Measurements from ENCODE around the gene FAM186B.
"Not testable (repeated sequence)": the region's sequence is repeated elsewhere in the genome, so short reads cannot be mapped to it uniquely, and the experiment has no call there.

Gene FAM186B

DNA sequence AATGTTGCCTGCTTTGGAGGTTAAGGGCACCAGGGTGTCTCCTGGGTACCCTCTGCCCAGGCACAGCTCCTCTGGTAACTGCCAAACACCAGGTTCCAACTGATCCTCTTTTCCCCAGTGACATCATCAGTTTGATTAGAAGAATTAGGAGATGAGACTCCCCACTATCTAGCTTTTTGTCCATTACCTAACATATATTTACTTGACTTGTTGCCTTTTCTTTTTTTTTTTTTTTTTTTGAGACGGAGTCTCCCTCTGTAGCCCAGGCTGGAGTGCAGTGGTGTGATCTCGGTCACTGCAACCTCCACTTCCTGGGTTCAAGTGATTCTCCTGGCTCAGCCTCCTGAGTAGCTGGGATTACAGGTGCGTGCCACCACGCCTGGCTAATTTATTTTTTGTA, at the start of gene FAM186B:
Gene FAM186B, minus strand, starts transcription at position 101 of the 400 bp plus-strand sequence. CDS start 162 bp downstream, outside the sequence.
- not testable (repeated sequence) for DNase-seq (ENCODE audit: low read depth, low spot score); H3K9me3 ChIP-seq (ENCODE audit: low read depth, low read length); H3K36me3 ChIP-seq (ENCODE audit: insufficient read depth, low read length)
- Histone ChIP-seq H3K9ac (ENCODE audit: insufficient read length) (peak within 1 kb of the TSS; percentile 29), H3K4me3 (peak within 1 kb of the TSS; percentile 54), H3K27ac (peak within 1 kb of the TSS; percentile 42)

GRCh38 chr12:49654715-49655114, 49.3 kb upstream of the FAM186B start:
- Histone ChIP-seq H3K27ac (no peak overlapping the region), H3K36me3 (ENCODE audit: insufficient read depth, low read length) (peaks cover 5% of the 10 kb centered on the region; the same call in 1 of the 2 replicates), H3K4me3 (no peak overlapping the region), H3K9ac (ENCODE audit: insufficient read length) (no peak overlapping the region), H3K9me3 (ENCODE audit: low read depth, low read length) (no peaks in the 10 kb centered on the region)
- no peak for DNase-seq (ENCODE audit: low read depth, low spot score)
- TF ChIP-seq EZH2 (IDR thresholded peaks at IDR 0.05) (no peak), FOXP2 (optimal IDR thresholded peaks at IDR 0.05; ENCODE audit: control extremely low read depth, extremely low read length, insufficient read depth) (no peak), POLR2AphosphoS5 (IDR thresholded peaks at IDR 0.05; ENCODE audit: borderline replicate concordance, low read depth, low read length) (no peak)

DNA sequence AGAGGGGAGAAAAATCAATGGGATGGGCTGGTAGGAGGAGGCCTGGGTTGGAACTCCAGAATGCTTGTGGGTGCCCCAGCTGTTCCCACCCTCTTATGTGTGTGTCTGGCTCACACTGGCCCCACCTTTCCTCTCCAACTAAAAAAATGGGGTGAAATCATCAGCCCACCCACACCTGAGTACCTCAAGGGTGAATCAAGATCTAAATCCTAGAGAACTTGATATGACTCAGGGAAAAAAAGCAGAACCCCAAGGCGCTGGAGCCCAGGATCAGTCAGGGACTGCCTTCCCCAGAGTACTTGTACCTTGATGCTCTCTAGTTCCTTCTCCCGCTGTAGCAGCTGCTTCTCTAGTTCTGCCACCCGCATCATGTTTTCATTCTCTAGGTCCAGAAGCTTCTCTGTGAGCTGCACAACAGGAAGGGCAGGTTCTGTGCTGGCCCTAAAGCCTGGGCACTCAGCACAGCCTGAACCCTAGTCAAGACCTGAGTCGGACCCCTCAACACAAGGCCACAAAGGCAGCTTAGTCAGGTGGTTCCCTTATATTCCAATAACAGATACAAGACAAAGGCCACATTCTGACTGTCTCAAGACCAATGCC, 47.6 kb upstream of the FAM186B start:
- H3K27ac ChIP-seq = no peak overlapping the region
- H3K9ac ChIP-seq (ENCODE audit: insufficient read length) = no peak overlapping the region
- H3K36me3 ChIP-seq (ENCODE audit: insufficient read depth, low read length) = peaks cover 16% of the 10 kb centered on the region; the same call in 1 of the 2 replicates
- TF ChIP-seq EZH2 (IDR thresholded peaks at IDR 0.05) = no peak
- TF ChIP-seq POLR2AphosphoS5 (IDR thresholded peaks at IDR 0.05; ENCODE audit: borderline replicate concordance, low read depth, low read length) = no peak
- no peak for TF ChIP-seq FOXP2 (optimal IDR thresholded peaks at IDR 0.05; ENCODE audit: control extremely low read depth, extremely low read length, insufficient read depth)
- no peaks in the 10 kb centered on the region for H3K9me3 ChIP-seq (ENCODE audit: low read depth, low read length)
- no peak overlapping the region for H3K4me3 ChIP-seq
- no peak for DNase-seq (ENCODE audit: low read depth, low spot score)

GRCh38 chr12:49651855-49652254, 46.4 kb upstream of the FAM186B start:
- H3K9me3 ChIP-seq (ENCODE audit: low read depth, low read length) = no peaks in the 10 kb centered on the region
- no peak for TF ChIP-seq FOXP2 (optimal IDR thresholded peaks at IDR 0.05; ENCODE audit: control extremely low read depth, extremely low read length, insufficient read depth)
- TF ChIP-seq POLR2AphosphoS5 (IDR thresholded peaks at IDR 0.05; ENCODE audit: borderline replicate concordance, low read depth, low read length) = no peak
- TF ChIP-seq EZH2 (IDR thresholded peaks at IDR 0.05) = no peak
- H3K4me3 ChIP-seq = no peak overlapping the region
- H3K9ac ChIP-seq (ENCODE audit: insufficient read length) = no peak overlapping the region
- DNase-seq (ENCODE audit: low read depth, low spot score) = no peak
- H3K36me3 ChIP-seq (ENCODE audit: insufficient read depth, low read length) = peaks cover 18% of the 10 kb centered on the region; the same call in 1 of the 2 replicates
- H3K27ac ChIP-seq = no peak overlapping the region

- H3K27ac ChIP-seq = no peak overlapping the region
- H3K36me3 ChIP-seq (ENCODE audit: insufficient read depth, low read length) = peaks cover 37% of the 10 kb centered on the region
Measured at GRCh38 chr12:49649892-49650291, 44.5 kb upstream of the FAM186B start.

DNA sequence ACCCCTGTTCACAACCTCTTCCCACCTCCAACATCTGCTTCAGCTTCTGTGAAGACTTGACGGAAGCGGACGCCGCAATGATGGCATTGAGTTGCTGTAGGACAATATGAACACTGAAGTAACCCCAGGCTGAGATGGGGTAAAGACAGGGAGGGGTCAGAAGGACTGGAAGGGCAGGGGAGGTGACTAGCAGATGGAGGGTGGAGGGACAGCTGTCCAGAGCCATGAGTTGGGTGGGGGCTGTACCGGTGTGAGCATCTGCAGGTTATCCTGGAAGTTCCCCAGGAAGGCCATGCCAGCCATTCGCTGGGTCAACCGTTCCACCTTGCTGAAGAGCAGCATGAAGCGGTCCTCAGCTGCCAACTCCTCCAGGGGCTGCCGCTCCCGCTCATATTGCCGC, 44.0 kb upstream of the FAM186B start:
- H3K9me3 ChIP-seq (ENCODE audit: low read depth, low read length) = no peaks in the 10 kb centered on the region
- peaks cover 32% of the 10 kb centered on the region for H3K36me3 ChIP-seq (ENCODE audit: insufficient read depth, low read length)
- no peak overlapping the region for H3K27ac ChIP-seq
- TF ChIP-seq EZH2 (IDR thresholded peaks at IDR 0.05) = no peak
- TF ChIP-seq FOXP2 (optimal IDR thresholded peaks at IDR 0.05; ENCODE audit: control extremely low read depth, extremely low read length, insufficient read depth) = no peak
- no peak for TF ChIP-seq POLR2AphosphoS5 (IDR thresholded peaks at IDR 0.05; ENCODE audit: borderline replicate concordance, low read depth, low read length)
- H3K4me3 ChIP-seq = no peak overlapping the region
- DNase-seq (ENCODE audit: low read depth, low spot score) = no peak
- no peak overlapping the region for H3K9ac ChIP-seq (ENCODE audit: insufficient read length)

More at GRCh38 chr12:49649892-49650291, 44.5 kb upstream of the FAM186B start:
- no peaks in the 10 kb centered on the region for H3K9me3 ChIP-seq (ENCODE audit: low read depth, low read length)
- H3K9ac ChIP-seq (ENCODE audit: insufficient read length) = no peak overlapping the region
- no peak overlapping the region for H3K4me3 ChIP-seq
- TF ChIP-seq EZH2 (IDR thresholded peaks at IDR 0.05) = no peak
- no peak for TF ChIP-seq POLR2AphosphoS5 (IDR thresholded peaks at IDR 0.05; ENCODE audit: borderline replicate concordance, low read depth, low read length)
- no peak for TF ChIP-seq FOXP2 (optimal IDR thresholded peaks at IDR 0.05; ENCODE audit: control extremely low read depth, extremely low read length, insufficient read depth)
- DNase-seq (ENCODE audit: low read depth, low spot score) = no peak

DNA sequence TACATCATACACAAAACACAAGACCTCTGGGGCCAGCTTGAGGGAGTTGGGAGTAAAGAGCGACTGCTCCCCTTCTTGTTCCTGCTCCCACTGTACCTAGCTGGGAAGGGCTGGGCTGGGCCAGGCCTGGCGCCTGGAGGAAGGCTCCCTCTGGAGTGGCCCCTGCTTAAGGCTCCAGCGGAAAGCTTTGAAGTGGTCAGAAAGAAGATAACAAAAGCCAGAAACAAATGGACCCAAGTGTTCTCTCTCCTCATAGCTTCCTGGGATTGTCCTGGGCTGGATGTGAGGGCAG, 43.2 kb upstream of the FAM186B start:
- Histone ChIP-seq H3K27ac (no peak overlapping the region), H3K9ac (ENCODE audit: insufficient read length) (no peak overlapping the region), H3K36me3 (ENCODE audit: insufficient read depth, low read length) (peaks cover 37% of the 10 kb centered on the region), H3K9me3 (ENCODE audit: low read depth, low read length) (no peaks in the 10 kb centered on the region), H3K4me3 (no peak overlapping the region)
- no peak for TF ChIP-seq EZH2 (IDR thresholded peaks at IDR 0.05)
- no peak for TF ChIP-seq FOXP2 (optimal IDR thresholded peaks at IDR 0.05; ENCODE audit: control extremely low read depth, extremely low read length, insufficient read depth)
- no peak for TF ChIP-seq POLR2AphosphoS5 (IDR thresholded peaks at IDR 0.05; ENCODE audit: borderline replicate concordance, low read depth, low read length)
- no peak for DNase-seq (ENCODE audit: low read depth, low spot score)

DNA sequence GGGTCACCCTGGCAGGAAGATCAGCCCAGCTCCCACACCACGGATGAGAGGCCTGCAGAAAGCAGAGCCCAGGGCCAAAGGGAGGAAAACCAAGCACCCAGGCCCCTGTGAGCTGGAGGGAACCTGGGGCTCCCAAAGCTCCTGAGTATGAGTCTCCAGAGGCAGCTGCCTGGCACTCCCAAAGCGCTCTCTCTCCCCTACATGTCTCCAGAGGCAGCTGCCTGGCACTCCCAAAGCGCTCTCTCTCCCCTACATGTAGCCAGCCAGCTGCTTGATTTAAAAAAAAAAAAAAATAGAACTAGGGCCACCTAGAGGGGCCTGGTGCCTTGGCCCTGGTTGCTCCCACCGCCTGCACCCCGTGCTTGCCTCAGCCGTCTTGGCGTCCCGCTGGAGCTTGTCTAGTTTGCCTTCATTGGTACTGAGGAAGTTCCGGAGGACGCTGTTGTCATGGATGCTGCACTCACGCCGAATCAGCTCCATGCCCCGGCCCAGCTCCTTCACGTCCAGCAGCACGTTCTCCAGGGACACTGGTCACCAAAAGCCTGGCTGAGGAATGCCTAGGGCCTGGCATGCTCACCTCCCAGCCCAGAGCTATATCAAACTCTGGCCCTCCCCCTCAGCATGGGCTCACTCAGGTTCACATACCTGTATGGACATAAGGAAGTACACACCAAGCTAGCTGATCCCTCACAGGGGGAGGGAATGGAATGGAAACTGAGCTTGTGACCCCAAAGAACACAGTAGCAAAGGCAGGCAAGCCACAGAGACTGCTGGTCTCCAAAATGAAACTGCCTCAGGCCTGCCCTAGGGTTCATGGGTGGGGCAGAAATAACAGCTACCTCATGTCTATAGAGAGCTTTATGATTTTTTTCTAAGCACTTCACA, 42.6 kb upstream of the FAM186B start:
- TF ChIP-seq EZH2 (IDR thresholded peaks at IDR 0.05) = no peak
- TF ChIP-seq FOXP2 (optimal IDR thresholded peaks at IDR 0.05; ENCODE audit: control extremely low read depth, extremely low read length, insufficient read depth) = no peak
- no peak for TF ChIP-seq POLR2AphosphoS5 (IDR thresholded peaks at IDR 0.05; ENCODE audit: borderline replicate concordance, low read depth, low read length)
- Histone ChIP-seq H3K36me3 (ENCODE audit: insufficient read depth, low read length) (peaks cover 43% of the 10 kb centered on the region), H3K9ac (ENCODE audit: insufficient read length) (no peak overlapping the region), H3K9me3 (ENCODE audit: low read depth, low read length) (no peaks in the 10 kb centered on the region), H3K27ac (peak overlapping the region; percentile 79; the same call in 1 of the 2 replicates), H3K4me3 (no peak overlapping the region)
- no peak for DNase-seq (ENCODE audit: low read depth, low spot score)
